ENCODE results near the gene PLA2G3.
"Not testable (repeated sequence)": the region's sequence is repeated elsewhere in the genome, so short reads cannot be mapped to it uniquely, and the experiment has no call there.

PLA2G3 gene

GRCh38 chr22:31125521-31126117 is 14.7 kb downstream of the PLA2G3 start:
- H3K4me3 ChIP-seq (ENCODE audit: low read length): no peak overlapping the region
- no peak for DNase-seq (ENCODE audit: low read depth, low spot score)

GRCh38 chr22:31124811-31125465 is 15.4 kb downstream of the PLA2G3 start:
- no peak for DNase-seq (ENCODE audit: low read depth, low spot score)
- no peak overlapping the region for H3K4me3 ChIP-seq (ENCODE audit: low read length)

GRCh38 chr22:31124290-31124689 is 16.0 kb downstream of the PLA2G3 start:
- H3K4me3 ChIP-seq (ENCODE audit: low read length): no peak overlapping the region
- no peak for DNase-seq (ENCODE audit: low read depth, low spot score)

GRCh38 chr22:31123292-31123602 is 17.1 kb downstream of the PLA2G3 start:
- DNase-seq (ENCODE audit: low read depth, low spot score): no peak

GRCh38 chr22:31122532-31123291 is 17.6 kb downstream of the PLA2G3 start, which contains the start of gene INPP5J:
INPP5J (plus strand) TSS chr22:31122966; CDS start chr22:31123015, 49 bp downstream.
- no peak for DNase-seq (ENCODE audit: low read depth, low spot score)
- no peak within 1 kb of the TSS for H3K4me3 ChIP-seq (ENCODE audit: low read length)

More at GRCh38 chr22:31123292-31123602, 17.1 kb downstream of the PLA2G3 start:
- H3K4me3 ChIP-seq (ENCODE audit: low read length): no peak overlapping the region

- no peak overlapping the region for H3K4me3 ChIP-seq (ENCODE audit: low read length)
- DNase-seq (ENCODE audit: low read depth, low spot score): no peak
Observed at GRCh38 chr22:31122196-31122531, 18.1 kb downstream of the PLA2G3 start.

- H3K4me3 ChIP-seq (ENCODE audit: low read length): no peak overlapping the region
- DNase-seq (ENCODE audit: low read depth, low spot score): no peak
Observed at GRCh38 chr22:31121403-31121802, 18.9 kb downstream of the PLA2G3 start.

- DNase-seq (ENCODE audit: low read depth, low spot score): no peak
Observed at GRCh38 chr22:31120642-31121041, 19.7 kb downstream of the PLA2G3 start.

GRCh38 chr22:31120230-31120629 is 20.1 kb downstream of the PLA2G3 start:
- DNase-seq (ENCODE audit: low read depth, low spot score): no peak
- no peak overlapping the region for H3K4me3 ChIP-seq (ENCODE audit: low read length)

More at GRCh38 chr22:31120642-31121041, 19.7 kb downstream of the PLA2G3 start:
- H3K4me3 ChIP-seq (ENCODE audit: low read length): no peak overlapping the region

- no peak overlapping the region for H3K4me3 ChIP-seq (ENCODE audit: low read length)
- DNase-seq (ENCODE audit: low read depth, low spot score): no peak
Observed at GRCh38 chr22:31119026-31119717, 21.1 kb downstream of the PLA2G3 start.

GRCh38 chr22:31118046-31118820 is 22.1 kb downstream of the PLA2G3 start:
- no peak overlapping the region for H3K4me3 ChIP-seq (ENCODE audit: low read length)
- no peak for DNase-seq (ENCODE audit: low read depth, low spot score)

GRCh38 chr22:31112547-31113091 is 27.7 kb downstream of the PLA2G3 start:
- not testable (repeated sequence) for H3K4me3 ChIP-seq (ENCODE audit: low read length); DNase-seq (ENCODE audit: low read depth, low spot score)

- DNase-seq (ENCODE audit: low read depth, low spot score): no peak
- peak overlapping the region; percentile 61 for H3K4me3 ChIP-seq (ENCODE audit: low read length)
Observed at GRCh38 chr22:31107894-31108218, 32.5 kb downstream of the PLA2G3 start.

- H3K4me3 ChIP-seq (ENCODE audit: low read length): peak within 1 kb of the TSS; percentile 61
- peak; percentile 52 for DNase-seq (ENCODE audit: low read depth, low spot score)
Observed at GRCh38 chr22:31107178-31107893, 33.0 kb downstream of the PLA2G3 start, which contains the start of gene SELENOM. SELENOM (minus strand) TSS chr22:31107568; CDS start chr22:31107505, 63 bp downstream.

GRCh38 chr22:31106731-31107177 is 33.6 kb downstream of the PLA2G3 start:
- no peak for DNase-seq (ENCODE audit: low read depth, low spot score)

GRCh38 chr22:31106001-31106571 is 34.2 kb downstream of the PLA2G3 start:
- no peak for DNase-seq (ENCODE audit: low read depth, low spot score)
- no peak overlapping the region for H3K4me3 ChIP-seq (ENCODE audit: low read length)

More at GRCh38 chr22:31106731-31107177, 33.6 kb downstream of the PLA2G3 start:
- H3K4me3 ChIP-seq (ENCODE audit: low read length): peak overlapping the region; percentile 61

- H3K4me3 ChIP-seq (ENCODE audit: low read length): no peak overlapping the region
- DNase-seq (ENCODE audit: low read depth, low spot score): no peak
Observed at GRCh38 chr22:31105282-31105929, 34.9 kb downstream of the PLA2G3 start.

Data from Jurkat, Clone E6-1 (cell line).